Renal cortical epithelial cell (primary cell): ENCODE data around the gene SEBOX. TPM values are rescaled to one million over a fixed set of nuclear protein-coding genes. Genes with fewer than 3 reads are reported as not detected.
A peak's percentile ranks its signal among the peaks of the same experiment; 100 is the strongest.
"Not testable (repeated sequence)": the region's sequence is repeated elsewhere in the genome, so short reads cannot be mapped to it uniquely, and the experiment has no call there.

Experiments
- DNase-seq: peaks from one replicate; pipeline ENCODE4 v3.0.0-alpha.2; 2011; ENCODE audit warnings: low read depth
- total RNA-seq: library from RNA; depleted of rRNA; stranded (reverse); fragments of >200 nt; gene quantifications from 2 replicates; pipeline ENCODE4 v1.2.3, GENCODE V29; 2014

The SEBOX gene
- total RNA-seq, 1 donor from 2014 or later = not detected

DNA sequence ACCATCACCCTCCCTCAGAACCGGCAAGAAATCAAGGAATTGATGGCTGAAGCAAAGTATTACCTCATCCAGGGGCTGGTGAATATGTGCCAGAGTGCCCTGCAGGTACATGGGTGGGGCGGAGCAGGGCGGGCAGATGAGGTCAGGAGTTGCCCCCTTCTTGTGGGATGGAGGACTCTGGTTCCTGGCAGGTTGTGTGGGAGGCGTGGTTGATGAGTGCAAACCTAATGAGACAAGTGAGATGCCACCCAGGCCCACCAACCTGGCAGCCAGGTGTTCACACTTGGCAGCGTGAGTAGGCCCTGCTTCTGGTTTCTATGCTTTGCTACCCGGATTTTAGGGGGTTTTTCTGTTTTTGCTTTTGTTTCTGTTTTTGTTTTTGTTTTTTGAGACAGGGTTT, 24.6 kb downstream of the SEBOX start:
- no peak for DNase-seq

DNA sequence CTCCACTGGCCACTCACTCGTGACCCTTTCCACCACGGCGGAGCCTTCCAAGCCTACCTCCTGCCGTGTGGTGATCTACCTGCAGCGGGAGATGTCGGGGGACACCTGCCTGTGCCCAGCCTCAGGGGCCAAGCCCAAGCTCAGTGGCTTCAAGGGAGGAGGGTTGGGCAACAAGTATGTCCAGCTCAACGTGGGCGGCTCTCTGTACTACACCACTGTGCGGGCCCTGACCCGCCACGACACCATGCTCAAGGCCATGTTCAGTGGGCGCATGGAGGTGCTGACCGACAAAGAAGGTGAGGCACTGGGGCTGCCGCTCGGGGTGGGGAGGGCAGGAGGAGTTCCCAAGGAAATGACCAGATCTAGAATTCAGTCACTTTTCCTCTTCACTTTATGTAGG, 25.6 kb downstream of the SEBOX start:
- no peak for DNase-seq

DNA sequence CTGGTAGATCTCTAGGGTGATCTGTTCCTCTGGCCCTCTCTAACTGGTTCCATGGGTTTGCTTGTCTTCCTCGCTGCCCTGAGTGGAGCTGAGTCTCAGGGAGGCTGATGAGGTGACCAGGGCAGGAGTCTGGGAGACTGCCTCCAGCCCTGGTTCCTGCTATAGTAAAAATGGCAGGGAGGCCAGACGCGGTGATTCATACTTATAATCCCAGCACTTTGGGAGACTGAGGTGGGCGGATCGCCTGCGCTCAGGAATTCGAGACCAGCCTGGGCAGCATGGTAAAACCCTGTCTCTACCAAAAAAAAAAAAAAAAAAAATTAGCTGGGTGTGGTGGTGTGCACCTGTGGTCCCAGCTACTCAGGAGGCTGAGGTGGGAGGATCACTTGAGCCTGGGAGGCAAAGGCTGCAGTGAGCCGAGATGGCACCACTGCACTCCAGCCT, 26.2 kb downstream of the SEBOX start:
- DNase-seq = not testable (repeated sequence)

DNA sequence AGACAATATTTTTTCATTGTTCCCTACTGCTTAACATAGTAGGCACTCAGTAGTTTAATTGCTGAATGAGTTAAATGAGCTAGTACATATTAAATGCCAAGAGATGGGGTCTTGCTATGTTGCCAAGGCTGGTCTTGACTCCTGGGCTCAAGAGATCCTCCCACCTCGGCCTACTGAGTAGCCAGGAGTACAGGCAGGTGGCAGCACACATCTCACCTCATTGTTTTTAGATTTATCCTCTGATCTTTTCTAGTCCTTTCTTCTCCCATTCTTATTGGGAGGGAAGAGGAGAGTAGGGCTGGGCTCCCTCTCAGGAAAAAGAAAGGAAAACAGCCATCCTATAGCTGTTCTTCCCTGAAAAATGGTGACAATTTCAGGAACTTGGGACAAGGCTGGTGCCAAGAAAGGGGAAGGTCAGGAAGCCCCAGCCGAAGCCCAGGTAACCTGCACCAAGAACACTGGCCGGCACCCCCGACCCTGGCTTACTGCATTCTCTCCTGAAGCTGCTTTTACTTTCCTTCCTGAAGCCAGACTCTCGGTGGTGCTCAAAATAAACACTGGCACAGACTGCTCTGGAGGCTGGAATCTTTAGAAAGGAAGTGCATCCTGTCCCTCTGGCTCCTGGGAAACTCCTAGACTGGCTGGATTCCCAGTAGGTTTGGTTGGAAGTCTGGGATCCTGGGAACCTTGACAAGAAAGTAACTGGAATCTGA, 26.8 kb downstream of the SEBOX start:
- no peak for DNase-seq

DNA sequence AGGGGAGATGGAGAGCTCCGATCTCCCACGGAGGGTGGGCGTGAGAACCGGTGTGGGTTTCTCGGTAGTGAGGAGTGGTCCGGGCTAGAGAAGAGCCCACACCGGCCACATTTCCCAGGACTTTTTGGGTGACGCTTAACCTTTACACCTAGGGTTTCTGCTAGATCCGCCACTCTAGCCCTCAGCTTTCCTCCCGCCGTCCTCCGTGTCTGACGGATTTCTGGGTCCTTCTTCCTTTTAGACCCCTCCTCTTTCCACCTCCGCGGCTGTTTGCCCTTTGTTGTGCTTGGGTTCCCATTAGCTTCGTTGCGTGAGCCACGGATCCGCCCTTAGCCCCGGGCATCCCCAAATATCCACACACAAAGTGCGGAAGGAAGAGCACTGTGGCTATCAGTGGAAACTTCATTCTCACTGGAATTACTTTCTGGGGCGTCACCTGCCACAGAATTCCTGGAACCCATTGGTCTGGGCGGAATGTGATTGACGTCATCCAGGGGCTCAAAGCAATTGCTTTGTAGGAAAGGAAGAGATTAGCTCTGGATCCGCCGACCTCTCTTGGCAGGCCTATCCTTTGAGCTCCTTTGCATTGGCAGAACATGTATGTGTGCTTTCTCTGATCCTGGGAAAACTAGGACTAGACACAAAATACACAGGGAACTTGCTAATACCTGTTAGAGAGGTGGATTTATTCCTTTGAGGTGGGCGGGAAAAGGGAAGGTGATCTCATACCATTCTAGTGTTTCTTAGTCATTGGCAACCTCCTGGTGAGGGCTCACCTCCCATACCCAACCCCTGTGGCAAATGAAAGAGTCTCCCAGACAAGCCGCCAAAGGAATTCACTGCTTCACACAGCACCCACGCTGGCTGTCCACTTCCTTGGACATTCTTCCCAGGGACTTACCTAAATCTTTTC, 28.8 kb downstream of the SEBOX start:
- DNase-seq = peak; percentile 89

DNA sequence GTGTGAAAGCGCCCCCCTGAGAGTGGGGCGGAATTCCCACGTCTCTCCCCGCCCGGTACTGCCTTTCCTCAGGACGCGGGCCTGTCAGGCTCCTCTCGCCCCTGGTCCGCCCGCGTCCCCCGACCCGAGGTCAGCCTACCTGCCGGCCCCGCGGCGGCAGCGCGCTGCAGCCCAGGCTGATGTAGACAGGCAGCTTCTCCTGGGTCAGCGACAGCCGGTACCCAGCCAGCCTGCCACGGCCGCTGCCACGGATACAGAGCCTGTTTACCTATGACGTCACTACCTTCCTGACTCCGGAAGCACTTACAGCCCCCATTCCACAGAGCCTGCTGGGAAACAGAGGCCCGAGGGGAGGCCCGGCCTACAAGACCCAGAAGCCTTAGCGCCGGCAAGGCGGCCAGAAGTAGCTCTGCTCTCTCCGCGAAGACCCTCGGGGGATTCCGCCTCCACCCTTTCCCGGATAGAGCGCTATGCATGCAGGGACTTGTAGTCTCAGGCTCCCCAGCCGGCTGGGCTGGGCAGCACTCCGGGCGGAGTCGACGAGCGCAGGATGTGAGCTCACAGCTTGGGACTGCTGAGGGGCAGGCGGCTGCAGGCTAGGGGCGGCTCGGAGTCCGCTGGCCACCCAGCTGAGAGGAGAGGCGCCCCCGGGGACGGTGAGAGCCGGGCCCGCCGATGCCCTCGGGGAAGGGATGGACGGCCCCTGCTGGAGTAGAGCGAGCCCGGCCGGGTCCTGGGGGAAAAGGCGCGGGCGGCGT, 29.6 kb downstream of the SEBOX start, which contains the start of the genes IFT20 and TNFAIP1:
TSS of gene IFT20 (minus strand) at position 272 of the 758 bp plus-strand sequence. CDS start 3,487 bp downstream, outside the sequence.
TSS of gene TNFAIP1 (plus strand) at position 561 of the 758 bp plus-strand sequence. CDS start 3,761 bp downstream, outside the sequence.
- peak; percentile 99 for DNase-seq

DNA sequence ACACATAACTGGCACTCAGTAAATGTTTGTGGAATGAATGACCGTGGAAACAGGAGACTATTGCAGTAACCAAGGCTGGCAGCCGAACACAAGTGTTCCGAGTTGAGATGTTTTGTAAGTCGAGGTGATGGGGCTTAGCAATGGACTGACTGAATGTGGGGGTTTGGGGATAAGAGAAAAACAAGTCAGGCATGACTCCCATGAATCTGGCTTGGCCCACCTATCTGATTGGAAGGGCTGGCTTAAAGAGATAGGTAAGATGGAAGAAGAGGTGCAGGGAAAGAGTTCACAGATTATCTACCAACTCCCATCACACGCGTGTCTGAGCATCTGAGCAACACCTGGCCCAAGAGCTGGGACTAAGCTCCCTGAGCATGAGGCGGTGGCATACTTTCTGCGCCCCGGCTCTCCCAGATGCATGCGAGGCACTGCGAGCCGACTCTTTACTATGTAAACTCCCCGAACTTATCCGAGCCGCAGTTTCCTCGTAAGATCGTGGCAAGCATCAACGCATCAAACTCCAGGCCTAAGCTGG, 30.3 kb downstream of the SEBOX start:
- no peak for DNase-seq

DNA sequence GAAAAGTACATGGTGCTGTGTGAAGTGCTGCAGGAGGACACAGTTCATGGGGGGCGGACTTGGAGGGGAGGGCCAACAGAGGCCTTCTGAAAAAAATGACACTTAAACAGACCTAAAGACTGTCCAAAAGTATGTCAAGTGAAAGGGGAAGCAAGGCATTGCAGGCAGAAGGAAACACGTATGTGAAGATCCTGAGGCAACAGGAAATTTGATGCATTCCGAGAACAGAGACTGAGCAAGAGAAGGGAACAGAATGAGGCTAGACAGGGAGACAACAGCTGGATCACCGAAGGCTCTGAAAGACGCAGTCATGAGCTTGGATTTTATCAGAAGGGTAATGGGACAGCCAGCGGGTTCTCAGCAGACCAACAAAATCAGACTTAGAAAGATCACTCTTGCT, 30.8 kb downstream of the SEBOX start:
- DNase-seq = no peak

DNA sequence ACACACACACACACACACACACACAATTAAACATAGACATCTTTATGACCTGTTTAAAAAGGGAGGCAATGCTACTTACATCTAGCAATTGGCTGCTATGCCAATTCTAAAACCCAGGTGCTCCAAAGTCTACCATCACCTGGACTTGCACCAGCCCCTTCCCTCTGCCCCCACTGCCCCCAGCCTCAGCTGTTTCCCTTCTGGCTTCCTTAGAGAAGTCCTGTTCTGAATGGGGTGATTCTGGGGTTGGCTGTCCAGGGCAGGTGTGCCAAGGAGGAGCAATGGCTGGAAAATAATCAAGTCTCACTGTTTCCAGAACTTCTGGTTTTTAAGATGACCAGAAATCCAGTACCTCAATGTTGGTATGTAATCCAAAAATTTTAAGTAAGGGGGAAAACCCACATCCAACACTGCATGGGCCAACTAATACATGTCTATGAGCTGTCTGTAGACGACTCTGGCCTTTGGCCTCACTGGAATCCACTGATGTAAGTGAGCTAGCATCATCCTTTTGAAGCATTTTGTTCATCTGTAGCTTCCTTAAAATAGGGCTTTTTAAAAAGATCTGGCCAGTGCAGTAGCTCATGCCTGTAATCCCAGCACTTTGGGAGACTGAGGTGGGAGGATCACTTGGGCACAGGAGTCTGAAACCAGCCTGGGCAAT, 31.8 kb downstream of the SEBOX start:
- DNase-seq = no peak

DNA sequence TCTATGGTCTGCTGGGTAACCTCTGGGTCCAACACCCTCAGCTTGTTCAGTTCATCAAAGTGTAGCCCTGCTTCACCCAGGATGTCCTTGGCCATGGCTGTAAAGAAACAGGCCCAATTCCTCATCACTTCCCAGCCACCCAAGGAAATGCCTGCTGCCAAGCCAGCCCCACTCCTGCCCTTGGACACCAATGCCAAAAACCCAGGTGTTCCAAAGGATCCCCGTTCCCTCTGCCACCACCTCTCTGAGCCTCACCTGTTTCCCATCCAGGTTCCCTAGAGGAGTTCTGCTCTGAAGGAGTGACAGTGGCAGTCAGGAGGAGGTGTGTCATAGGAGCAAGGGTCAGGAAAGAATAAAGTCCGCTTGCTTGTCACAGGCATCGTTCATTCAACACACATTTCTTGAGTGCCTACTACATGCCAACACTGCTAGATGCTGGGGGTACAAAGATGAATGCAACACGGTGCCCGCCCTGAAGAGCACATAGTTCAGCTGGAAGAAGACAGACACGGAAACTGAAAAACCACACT, 33.0 kb downstream of the SEBOX start:
- no peak for DNase-seq

DNA sequence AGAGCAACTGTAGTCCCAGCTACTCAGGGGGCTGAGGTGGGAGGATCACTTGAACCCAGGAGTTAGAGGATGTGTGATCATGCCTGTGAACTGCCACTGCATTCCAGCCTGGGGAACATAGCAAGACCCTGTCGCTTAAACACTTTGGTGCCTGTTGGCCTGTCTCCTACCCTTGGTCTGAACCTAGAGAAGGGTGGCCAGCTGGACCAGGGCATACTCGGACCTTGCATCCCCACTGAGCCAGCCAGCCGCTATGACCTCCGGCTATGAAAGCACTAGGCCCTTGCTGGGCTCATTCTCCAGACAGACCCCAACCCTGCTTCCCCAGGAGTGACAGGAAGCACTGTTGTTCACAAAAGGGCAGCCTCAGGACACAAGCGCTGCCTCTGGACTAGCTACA, 34.3 kb downstream of the SEBOX start:
- no peak for DNase-seq

DNA sequence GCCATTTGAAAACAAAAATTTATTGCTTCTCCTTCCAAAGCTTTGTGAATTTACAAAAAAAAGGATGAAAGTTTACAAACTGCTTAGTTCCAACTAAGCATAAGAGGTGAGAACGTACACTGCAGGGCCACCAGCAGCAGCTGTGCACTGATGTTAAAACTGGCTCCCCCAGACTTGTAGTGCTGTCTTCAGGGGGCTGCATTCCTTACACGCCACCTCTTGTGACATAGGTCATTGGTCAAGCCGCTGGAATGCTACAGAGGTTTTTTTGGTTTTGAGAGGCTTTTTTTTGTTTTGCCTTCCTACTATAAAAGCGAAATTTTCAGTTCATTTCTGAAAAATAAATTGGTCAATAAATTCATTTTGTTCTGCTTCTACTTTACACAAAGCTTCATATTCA, 36.7 kb downstream of the SEBOX start:
- no peak for DNase-seq

DNA sequence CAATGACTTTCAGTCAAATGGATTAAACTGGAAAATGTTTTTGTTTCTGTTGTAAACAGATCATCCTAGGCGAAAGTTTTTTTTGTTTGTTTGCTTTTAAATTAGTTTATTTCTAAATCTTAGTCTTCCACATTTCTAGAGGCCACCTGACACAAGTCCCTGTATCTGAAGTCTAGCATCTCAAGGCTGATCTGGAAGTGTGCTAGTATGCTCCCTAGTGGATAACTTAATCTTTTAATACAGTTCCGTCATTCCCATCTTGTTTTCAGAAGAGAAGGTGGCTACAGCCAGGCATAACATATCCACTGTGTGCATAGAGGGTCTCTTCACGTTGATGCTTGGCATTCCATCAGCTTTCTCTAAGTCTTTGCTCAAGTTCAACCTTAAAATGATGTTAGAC, 37.3 kb downstream of the SEBOX start:
- DNase-seq = no peak

DNA sequence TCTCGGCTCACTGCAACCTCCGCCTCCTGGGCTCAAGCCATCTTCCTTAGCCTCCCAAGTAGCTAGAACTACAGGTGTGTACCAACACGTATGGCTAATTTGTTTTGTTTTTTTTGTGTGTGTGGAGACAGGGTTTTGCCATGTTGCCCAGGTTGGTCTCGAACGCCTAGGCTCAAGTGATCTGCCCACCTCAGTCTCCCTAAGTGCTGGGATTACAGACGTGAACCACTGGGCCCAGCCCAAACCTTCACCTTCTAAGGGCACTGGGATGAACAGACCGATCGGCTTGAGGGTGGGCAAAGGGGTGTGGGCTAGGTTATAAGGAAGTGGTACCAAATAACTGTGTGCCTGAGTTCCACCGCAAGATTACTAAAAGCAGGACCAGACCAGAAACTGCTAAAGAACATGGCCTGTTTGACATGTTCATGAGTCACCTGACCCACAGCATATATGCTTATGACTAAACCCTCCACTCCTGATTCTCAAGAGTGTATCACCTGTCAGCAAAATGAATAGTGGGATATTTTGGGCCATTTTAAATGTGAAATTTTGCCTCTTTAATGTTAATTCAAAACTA, 37.9 kb downstream of the SEBOX start:
- DNase-seq = no peak

DNA sequence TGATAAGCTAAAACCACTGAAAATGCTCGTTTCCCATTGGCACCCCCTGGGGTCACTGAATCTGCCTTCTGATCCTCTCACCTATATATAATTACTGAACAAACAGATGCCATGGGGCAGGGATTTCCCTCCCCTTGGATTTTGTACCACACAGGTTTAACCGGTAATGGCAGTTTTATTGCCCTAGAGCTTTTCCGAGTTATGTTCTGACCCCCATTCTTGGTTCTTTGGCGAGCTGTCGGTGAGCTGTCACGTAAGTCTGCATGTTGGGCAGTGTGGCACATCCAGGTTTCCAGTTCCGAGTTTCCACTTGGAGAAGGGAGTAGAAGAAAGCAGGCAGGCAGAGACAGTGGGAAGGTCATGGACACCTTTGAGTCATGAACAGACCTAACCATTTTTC, 38.9 kb downstream of the SEBOX start:
- DNase-seq = no peak

DNA sequence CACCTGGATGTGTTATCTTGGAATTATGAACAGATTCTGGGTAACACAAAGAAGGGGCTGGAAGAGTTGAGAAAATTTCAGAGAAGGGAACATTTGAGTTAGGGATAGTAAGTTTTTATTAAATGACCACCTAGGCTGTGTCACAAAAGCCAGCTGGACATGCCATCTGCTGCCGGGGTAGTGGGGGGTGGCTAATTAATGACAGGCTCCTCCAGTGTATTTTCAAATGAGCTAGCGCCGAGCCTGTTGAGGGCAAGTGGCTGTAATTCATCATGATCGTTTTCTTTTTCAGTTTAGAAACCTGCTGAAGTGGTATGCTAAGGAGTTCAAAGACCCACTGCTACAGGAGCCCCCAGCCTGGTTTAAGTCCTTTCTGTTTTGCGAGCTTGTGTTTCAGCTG, 39.8 kb downstream of the SEBOX start:
- DNase-seq = no peak

DNA sequence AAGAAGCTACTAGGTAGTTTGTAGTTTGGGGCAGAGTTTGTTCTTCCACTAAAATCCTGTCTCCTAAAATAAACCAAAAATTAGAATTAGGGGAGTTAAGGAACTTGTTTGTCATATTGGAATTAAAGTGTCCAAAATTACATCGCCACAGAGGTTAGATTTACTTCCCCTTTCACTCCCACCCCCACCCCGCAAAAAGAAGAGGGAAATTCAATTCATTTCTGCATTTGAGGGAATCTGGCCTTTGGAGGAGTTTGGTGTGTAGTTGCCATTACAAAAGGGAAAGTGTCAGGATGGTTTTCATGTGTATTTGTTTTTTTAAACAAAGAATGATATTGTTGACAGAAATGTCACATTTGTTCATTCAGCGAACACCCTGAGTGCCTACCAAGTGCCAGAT, 40.2 kb downstream of the SEBOX start:
- DNase-seq = no peak

DNA sequence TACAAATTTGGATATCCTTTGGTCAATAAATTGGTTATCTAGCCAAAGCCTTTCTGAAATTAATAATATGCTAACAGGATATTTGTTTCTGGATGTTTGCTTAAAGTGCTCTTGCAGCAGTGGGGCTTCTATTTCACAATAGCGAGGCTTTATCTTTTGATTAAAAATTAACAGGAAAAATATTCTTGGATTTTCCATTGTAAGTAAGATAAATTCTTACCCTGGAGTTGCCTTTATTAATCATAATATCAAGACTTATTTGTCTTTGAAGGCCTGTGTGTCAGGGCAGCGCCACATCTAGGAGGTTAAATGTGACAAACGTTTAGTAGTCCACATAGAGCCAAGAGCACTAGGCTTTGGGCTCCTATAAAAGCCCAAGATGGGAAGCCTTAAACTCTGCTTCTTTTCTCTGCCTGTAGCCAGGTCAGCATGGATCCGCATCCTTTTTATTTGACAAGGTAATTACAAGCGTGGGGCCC, 40.7 kb downstream of the SEBOX start:
- no peak for DNase-seq

DNA sequence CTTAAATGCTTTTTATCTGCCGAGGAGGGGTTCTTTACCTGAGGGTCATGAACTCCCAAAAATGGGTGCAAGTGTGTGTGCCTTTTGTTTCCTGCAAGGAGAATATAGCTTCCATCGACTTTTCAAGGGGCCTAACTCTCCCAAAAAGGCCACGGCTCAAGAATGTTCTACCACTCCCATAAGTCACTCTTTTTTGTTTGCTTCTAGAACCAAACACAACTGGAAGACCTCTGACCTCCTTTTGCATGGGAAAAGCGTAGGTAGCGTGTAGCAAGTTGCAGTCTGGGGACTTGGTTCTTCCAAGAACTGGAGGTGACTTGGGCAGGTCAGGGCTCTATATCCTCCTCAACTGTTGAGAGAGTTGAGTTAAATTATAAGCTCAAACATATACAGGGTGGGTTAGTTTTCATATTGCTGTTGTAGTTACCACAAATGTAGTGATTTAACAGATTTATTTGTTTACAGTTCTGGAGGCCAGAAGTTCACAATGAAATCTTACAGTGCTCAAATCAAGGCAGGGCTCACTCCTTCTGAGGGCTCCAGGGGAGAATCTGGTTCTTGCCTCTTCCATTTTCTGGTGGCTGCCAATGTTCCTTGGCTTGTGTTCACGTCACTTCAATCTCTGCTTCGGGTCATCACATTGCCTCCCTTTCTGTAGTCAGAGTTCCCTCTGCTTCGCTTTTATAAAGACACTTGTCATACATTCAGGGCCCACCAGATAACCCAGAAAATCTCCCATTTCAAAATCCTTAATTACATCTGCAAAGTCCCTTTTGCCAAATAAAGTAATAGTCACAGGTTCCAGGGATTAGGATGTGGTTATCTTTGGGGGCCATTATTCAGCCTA, 44.6 kb downstream of the SEBOX start:
- peak; percentile 18 for DNase-seq

DNA sequence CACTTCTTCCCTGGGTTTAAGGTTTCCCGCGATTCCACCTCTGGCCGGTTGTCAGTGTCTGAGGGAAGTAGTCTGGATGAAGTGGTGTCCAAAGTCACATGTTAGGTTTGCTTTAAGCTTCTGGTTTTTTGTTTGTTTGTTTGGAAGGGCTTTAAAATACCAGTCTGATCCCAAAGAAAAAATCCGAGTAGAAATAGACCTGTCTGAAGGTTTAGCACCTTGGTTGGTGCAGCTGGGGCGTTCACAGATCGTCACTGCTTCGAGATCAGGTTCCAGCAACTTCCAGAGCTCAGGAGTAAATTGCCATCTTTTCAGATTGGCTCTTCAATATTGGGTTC, 45.4 kb downstream of the SEBOX start:
- no peak for DNase-seq
